Colonic mucosa (tissue), 4 donors: ENCODE results near the gene CNFN. TPM values are rescaled to one million over a fixed set of nuclear protein-coding genes. Genes with fewer than 3 reads are reported as not detected.

Experiments used
- DNase-seq: peaks from one replicate; pipeline ENCODE4 v3.0.0-alpha.2; 2020
- H3K27ac ChIP-seq: fragments of 200-600 bp; one replicate; pipeline ENCODE4 v1.8.0; 2021
- H3K27me3 ChIP-seq: fragments of 200-600 bp; one replicate; pipeline ENCODE4 v1.8.0; 2021
- H3K36me3 ChIP-seq: fragments of 200-600 bp; one replicate; pipeline ENCODE4 v1.8.0; 2021
- H3K4me1 ChIP-seq: fragments of 200-600 bp; one replicate; pipeline ENCODE4 v1.8.0; 2021; ENCODE audit warnings: mild to moderate bottlenecking
- H3K4me3 ChIP-seq: fragments of 200-600 bp; one replicate; pipeline ENCODE4 v1.8.0; 2021
- H3K9ac ChIP-seq, 2 donors: one replicate each; pipeline ENCODE4 v1.7.0; 2013; ENCODE audit warnings: control low read depth in 2 of 2, low read depth in 2 of 2, low read length in 2 of 2
- H3K9me3 ChIP-seq: fragments of 200-600 bp; one replicate; pipeline ENCODE4 v1.8.0; 2021
- intact Hi-C: fragments of 100-400 bp; cut with DNase I; formaldehyde crosslinking; loops from one replicate; pipeline ENCODE4 v1.14.1; 2022
- total RNA-seq, 2 donors: library from RNA; stranded (reverse); fragmentation: NEBNext Ultra II Directional in 1 of 2; extraction: Animal tissue kit (Norgen Biotek cat#: 25700) in 1 of 2; gene quantifications; one replicate each; pipeline ENCODE4 v1.2.1, GENCODE V29; 2021
- TF ChIP-seq, protein P1 (sequence below): fragments of 200-600 bp; IDR thresholded peaks from one replicate; pipeline ENCODE4 v1.8.0; 2022; ENCODE audit warnings: antibody characterized with exemption, mild to moderate bottlenecking
- donor health status: healthy.
- donor health status: DM: no; HTN: no; CAD: no.
- donor health status: DM: no; HTN: no; CAD: no.

CNFN gene
- total RNA-seq, 2 donors from 2014 or later: 4.7 to 5.5 TPM

DNA sequence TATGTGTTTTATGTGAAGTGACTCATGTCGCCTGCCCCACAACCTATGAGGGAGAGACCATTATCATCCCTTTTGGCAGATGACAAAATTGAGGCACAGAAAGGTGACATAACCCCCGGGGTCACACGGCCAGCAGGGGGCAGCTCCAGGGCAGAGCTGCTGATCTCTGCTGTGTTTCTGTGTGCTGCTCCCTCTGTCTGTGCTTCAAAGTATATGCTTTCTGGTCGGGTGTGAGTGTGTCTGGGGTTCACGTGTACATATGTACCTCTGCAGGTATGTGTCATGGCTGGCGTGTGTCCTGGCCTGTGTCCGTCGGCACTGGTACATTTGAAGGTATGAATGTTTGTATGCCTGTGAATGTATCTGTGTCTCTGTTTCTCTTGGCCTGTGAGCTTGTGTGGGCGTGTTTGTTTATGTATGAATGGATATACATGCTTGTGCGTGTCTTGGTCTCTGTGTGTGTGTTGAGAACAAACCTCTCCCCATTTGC is 30.0 kb upstream of the CNFN start:
- no peak overlapping the region for H3K4me3 ChIP-seq
- peaks cover 12% of the 10 kb centered on the region for H3K4me1 ChIP-seq
- intact Hi-C loops: loop anchor here (1.0 kb wide), 1 partner anchor 13 kb away; no protein-coding TSS in a partner anchor
- H3K27me3 ChIP-seq: no peaks in the 10 kb centered on the region
- H3K27ac ChIP-seq: no peak overlapping the region
- no peak overlapping the region for H3K9ac ChIP-seq
- TF ChIP-seq, protein P1, sequence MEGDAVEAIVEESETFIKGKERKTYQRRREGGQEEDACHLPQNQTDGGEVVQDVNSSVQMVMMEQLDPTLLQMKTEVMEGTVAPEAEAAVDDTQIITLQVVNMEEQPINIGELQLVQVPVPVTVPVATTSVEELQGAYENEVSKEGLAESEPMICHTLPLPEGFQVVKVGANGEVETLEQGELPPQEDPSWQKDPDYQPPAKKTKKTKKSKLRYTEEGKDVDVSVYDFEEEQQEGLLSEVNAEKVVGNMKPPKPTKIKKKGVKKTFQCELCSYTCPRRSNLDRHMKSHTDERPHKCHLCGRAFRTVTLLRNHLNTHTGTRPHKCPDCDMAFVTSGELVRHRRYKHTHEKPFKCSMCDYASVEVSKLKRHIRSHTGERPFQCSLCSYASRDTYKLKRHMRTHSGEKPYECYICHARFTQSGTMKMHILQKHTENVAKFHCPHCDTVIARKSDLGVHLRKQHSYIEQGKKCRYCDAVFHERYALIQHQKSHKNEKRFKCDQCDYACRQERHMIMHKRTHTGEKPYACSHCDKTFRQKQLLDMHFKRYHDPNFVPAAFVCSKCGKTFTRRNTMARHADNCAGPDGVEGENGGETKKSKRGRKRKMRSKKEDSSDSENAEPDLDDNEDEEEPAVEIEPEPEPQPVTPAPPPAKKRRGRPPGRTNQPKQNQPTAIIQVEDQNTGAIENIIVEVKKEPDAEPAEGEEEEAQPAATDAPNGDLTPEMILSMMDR: peak; percentile 49
- no peaks in the 10 kb centered on the region for H3K36me3 ChIP-seq
- no peaks in the 10 kb centered on the region for H3K9me3 ChIP-seq
- DNase-seq: peak; percentile 69

DNA sequence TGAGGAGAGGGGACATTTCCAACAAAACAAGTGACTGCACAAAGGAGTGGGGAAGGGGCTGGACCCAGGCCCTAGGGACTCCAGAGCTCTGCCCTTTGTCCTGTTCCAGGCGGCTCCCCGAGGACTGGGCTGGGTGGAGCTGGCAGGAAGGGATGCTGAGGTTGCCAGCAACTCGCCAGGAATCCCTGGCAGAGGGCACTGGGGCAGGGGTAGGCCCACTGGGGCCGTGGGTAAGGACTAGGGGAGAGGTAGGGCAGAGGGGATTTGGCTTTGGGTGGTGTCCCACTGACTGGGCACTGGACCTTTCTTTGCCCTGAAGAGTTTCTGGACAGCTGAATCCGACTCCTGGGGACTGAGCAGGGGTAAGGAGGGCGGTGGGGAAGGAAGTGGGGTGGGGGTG is 29.2 kb upstream of the CNFN start:
- intact Hi-C loops: no loop called here
- DNase-seq: no peak

DNA sequence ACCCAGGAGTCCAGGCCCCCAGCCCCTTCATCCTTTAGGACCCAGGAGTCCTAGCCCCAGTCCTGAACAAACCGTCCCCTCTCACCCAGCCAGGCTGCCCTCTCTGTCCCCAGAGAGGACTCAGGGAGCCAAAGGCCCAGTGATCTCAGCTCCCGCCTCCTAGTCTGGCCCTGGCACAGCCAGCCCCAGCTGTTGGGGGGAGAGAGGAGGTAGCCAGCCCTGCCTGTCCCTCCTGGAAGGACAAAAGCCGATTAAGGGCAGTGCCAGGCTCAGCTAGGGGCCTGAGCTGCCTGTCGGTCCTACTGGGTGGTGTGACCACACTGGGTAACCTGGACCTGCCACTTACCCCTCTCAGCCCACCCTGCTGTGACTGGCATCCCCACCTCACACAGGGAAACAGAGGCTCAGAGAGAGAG is 22.6 kb upstream of the CNFN start:
- no peaks in the 10 kb centered on the region for H3K9me3 ChIP-seq
- TF ChIP-seq, protein P1: no peak
- no peaks in the 10 kb centered on the region for H3K4me1 ChIP-seq
- no peaks in the 10 kb centered on the region for H3K36me3 ChIP-seq
- no peak overlapping the region for H3K27ac ChIP-seq
- no peak overlapping the region for H3K9ac ChIP-seq
- intact Hi-C loops: no loop called here
- no peak overlapping the region for H3K4me3 ChIP-seq
- no peak for DNase-seq
- no peaks in the 10 kb centered on the region for H3K27me3 ChIP-seq

More for the DNA sequence above, 29.2 kb upstream of the CNFN start:
- no peak overlapping the region for H3K4me3 ChIP-seq
- no peaks in the 10 kb centered on the region for H3K36me3 ChIP-seq
- TF ChIP-seq, protein P1: no peak
- no peaks in the 10 kb centered on the region for H3K27me3 ChIP-seq
- no peak overlapping the region for H3K9ac ChIP-seq
- no peak overlapping the region for H3K27ac ChIP-seq
- H3K9me3 ChIP-seq: no peaks in the 10 kb centered on the region
- peaks cover 12% of the 10 kb centered on the region for H3K4me1 ChIP-seq

- TF ChIP-seq, protein P1: no peak
- peak; percentile 76 for DNase-seq
- intact Hi-C loops: no loop called here
- H3K27me3 ChIP-seq: no peaks in the 10 kb centered on the region
- no peaks in the 10 kb centered on the region for H3K9me3 ChIP-seq
- no peak overlapping the region for H3K4me3 ChIP-seq
- no peak overlapping the region for H3K9ac ChIP-seq
- H3K36me3 ChIP-seq: no peaks in the 10 kb centered on the region
- no peaks in the 10 kb centered on the region for H3K4me1 ChIP-seq
- no peak overlapping the region for H3K27ac ChIP-seq
Observed at GRCh38 chr19:42412227-42412626, 22.1 kb upstream of the CNFN start.

DNA sequence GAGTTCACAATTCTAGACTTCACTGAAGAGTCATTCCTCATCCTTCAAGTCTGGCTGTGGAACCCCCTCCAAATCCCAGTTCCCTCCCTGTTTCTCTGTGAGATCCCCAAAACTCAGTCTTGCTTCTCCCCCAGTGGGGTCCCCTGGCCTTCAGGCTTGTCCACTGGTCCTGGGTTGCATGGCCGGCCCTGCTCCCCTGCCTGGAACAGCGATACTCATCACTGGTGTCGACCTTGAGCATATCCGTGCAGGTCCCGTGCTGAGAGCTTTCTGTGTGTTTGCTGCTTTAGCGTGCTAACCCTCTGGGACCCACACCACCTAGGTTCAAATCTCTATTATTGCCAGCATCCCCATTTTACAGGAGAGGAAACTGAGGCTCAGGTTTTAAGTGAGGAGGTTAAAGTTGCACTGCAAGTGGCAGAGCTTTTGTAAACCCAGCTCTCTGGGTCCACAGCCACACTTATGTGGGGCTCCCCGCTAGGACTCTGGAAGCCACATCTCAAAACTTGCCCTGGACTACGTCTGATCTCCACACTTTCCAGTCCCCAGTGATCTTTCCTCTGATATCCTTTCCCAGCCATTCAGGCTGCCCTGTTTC is 21.6 kb upstream of the CNFN start:
- no peak overlapping the region for H3K4me3 ChIP-seq
- H3K9ac ChIP-seq: no peak overlapping the region
- intact Hi-C loops: no loop called here
- no peaks in the 10 kb centered on the region for H3K27me3 ChIP-seq
- no peaks in the 10 kb centered on the region for H3K36me3 ChIP-seq
- TF ChIP-seq, protein P1: no peak
- no peak for DNase-seq
- H3K9me3 ChIP-seq: no peaks in the 10 kb centered on the region
- H3K4me1 ChIP-seq: no peaks in the 10 kb centered on the region
- no peak overlapping the region for H3K27ac ChIP-seq
